Adrenal gland (tissue), 5 donors: ENCODE measurements around the gene CXCL9.

Source experiments
- POLR2A ChIP-seq, 2 donors: fragments of 450-650 bp; IDR thresholded peaks; one replicate each; pipeline ENCODE4 v1.6.1; 2017; ENCODE audit warnings: antibody characterized with exemption in 2 of 2, mild to moderate bottlenecking in 2 of 2, moderate library complexity in 1 of 2
- TF ChIP-seq, protein P1 (sequence below), 6 experiments: fragments of 450-650 bp in 4 of 6; fragments of 200-600 bp in 2 of 6; sonication (generic) in 1 of 6; IDR thresholded peaks; 1 replicate in 5 of 6; 2 replicates in 1 of 6; pipeline versions ENCODE4 v1.5.1 to v1.8.0; 2016 to 2021; ENCODE audit warnings: antibody characterized with exemption in 6 of 6, mild to moderate bottlenecking in 2 of 6, moderate library complexity in 1 of 6
- donor health status: DM: no; HTN: no; CAD: no.

DNA sequence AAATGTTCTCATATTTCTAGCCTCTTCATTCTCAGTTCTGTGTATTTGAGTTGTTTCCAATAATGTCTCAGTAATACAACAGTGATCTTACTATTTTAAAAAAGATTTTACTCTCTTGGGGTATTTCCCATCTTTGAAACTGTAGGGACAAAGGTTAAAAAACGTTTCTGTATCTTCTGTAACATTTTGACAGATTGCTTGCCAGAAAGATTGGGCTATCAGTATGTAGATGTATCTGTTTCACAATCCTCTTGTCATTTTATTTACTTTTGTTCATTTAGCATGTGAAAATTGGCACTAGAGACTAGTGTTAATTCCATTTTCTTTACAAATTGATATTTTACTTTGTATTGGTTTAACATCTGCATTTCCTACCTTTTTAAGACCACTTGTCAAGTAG, 6.2 kb upstream of the CXCL9 start:
- TF ChIP-seq, protein P1, sequence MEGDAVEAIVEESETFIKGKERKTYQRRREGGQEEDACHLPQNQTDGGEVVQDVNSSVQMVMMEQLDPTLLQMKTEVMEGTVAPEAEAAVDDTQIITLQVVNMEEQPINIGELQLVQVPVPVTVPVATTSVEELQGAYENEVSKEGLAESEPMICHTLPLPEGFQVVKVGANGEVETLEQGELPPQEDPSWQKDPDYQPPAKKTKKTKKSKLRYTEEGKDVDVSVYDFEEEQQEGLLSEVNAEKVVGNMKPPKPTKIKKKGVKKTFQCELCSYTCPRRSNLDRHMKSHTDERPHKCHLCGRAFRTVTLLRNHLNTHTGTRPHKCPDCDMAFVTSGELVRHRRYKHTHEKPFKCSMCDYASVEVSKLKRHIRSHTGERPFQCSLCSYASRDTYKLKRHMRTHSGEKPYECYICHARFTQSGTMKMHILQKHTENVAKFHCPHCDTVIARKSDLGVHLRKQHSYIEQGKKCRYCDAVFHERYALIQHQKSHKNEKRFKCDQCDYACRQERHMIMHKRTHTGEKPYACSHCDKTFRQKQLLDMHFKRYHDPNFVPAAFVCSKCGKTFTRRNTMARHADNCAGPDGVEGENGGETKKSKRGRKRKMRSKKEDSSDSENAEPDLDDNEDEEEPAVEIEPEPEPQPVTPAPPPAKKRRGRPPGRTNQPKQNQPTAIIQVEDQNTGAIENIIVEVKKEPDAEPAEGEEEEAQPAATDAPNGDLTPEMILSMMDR (IDR thresholded peaks at IDR 0.05): no peak
- TF ChIP-seq POLR2A (IDR thresholded peaks at IDR 0.05): no peak
